GM10248 (cell line): ENCODE results near the gene DDX19B.
"Not testable (repeated sequence)": the region's sequence is repeated elsewhere in the genome, so short reads cannot be mapped to it uniquely, and the experiment has no call there.

Experiments used
- CTCF ChIA-PET: fragments of 300-600 bp; sonication (Branson Sonifier 250); formaldehyde crosslinking; extraction: SDS; loops from one replicate; lab custom pipeline; 2021; ENCODE audit warnings: antibody characterized with exemption; lab: Yijun Ruan, JAX
- POLR2A ChIA-PET: fragments of 350-650 bp; sonication (Branson Sonifier 250); formaldehyde crosslinking; extraction: SDS; loops from one replicate; lab custom pipeline; 2020; ENCODE audit warnings: antibody characterized with exemption; lab: Yijun Ruan, JAX
- DNase-seq: peaks from one replicate; pipeline ENCODE4 v3.0.0; 2012; ENCODE audit errors: extremely low spot score
- TF ChIP-seq, protein P1 (sequence below): IDR thresholded peaks from 2 replicates; pipeline ENCODE4 v1.5.1; 2012; ENCODE audit warnings: mild to moderate bottlenecking, low read depth; ENCODE audit errors: extremely low read depth, missing control alignments, control extremely low read depth

The DDX19B gene

DNA sequence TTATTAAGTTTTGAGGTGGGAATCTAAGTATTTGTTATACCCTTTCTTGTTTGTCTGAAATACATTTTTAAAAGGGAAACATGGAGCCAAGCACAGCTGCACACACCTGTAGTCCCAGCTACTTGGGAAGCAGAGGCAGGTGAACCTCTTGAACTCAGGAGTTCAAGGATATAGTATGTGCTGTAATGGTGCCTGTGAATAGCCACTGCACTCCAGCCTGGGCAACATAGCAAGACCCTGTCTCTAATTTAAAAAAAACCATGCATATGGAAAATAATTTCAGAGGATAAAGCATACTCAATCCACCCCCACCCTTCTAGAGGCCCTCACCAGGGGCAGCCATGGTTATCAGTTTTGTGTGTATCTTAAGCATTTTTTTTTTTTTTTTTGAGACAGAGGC lies 3.4 kb upstream of the DDX19B start:
- ChIA-PET POLR2A (interaction anchor here (0.5 to 0.6 kb wide), 2 partner anchors 7 to 624 kb away, joined by 3 to 6 read pairs; no protein-coding TSS in a partner anchor), CTCF (no interaction called here)
- TF ChIP-seq, protein P1, sequence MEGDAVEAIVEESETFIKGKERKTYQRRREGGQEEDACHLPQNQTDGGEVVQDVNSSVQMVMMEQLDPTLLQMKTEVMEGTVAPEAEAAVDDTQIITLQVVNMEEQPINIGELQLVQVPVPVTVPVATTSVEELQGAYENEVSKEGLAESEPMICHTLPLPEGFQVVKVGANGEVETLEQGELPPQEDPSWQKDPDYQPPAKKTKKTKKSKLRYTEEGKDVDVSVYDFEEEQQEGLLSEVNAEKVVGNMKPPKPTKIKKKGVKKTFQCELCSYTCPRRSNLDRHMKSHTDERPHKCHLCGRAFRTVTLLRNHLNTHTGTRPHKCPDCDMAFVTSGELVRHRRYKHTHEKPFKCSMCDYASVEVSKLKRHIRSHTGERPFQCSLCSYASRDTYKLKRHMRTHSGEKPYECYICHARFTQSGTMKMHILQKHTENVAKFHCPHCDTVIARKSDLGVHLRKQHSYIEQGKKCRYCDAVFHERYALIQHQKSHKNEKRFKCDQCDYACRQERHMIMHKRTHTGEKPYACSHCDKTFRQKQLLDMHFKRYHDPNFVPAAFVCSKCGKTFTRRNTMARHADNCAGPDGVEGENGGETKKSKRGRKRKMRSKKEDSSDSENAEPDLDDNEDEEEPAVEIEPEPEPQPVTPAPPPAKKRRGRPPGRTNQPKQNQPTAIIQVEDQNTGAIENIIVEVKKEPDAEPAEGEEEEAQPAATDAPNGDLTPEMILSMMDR, result no peak
- no peak for DNase-seq

DNA sequence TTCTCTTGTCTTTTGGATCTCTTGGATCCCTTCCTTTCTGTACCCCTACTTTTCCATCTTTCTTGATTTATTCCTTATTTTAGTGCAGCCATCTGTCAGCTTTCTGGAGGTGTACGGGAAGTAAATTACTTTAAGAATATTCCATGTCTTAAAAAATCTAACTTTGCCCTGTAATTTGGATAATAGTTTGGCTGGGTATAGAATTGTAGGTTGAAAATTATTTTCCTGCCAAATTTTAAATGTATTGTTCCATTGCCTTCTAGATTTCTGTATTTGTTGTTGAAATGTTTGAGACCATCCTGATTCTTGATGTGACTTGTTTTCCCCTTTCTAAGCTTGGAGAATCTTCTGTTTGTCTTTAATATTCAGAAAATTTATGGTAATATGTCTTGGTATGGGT lies 2.1 kb downstream of the DDX19B start:
- DNase-seq, result no peak
- ChIA-PET CTCF (no interaction called here), POLR2A (no interaction called here)
- TF ChIP-seq, protein P1, result no peak

DNA sequence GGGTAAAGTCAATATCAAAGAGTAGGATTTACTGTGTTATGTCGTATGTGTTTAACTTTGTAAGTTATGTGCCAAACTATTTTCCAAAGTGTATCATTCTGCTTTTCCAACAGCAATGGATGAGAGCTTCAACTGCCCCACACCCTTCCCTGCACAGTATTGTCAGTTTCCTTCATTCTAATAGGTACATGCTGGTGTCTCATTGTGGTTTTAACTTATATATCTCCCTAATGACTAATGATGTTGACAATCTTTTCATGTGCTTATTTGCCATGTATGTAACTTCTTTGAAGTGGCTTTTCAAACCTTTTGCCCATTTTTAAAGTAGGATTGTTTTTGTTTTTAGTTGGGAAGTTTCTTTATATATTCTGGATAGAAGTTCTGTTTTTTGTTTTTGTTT lies 3.8 kb downstream of the DDX19B start:
- no peak for DNase-seq
- ChIA-PET POLR2A (no interaction called here), CTCF (interaction anchor here (0.9 kb wide), 1 partner anchor 12 kb away, joined by 3 read pairs; no protein-coding TSS in a partner anchor)
- TF ChIP-seq, protein P1, result no peak

DNA sequence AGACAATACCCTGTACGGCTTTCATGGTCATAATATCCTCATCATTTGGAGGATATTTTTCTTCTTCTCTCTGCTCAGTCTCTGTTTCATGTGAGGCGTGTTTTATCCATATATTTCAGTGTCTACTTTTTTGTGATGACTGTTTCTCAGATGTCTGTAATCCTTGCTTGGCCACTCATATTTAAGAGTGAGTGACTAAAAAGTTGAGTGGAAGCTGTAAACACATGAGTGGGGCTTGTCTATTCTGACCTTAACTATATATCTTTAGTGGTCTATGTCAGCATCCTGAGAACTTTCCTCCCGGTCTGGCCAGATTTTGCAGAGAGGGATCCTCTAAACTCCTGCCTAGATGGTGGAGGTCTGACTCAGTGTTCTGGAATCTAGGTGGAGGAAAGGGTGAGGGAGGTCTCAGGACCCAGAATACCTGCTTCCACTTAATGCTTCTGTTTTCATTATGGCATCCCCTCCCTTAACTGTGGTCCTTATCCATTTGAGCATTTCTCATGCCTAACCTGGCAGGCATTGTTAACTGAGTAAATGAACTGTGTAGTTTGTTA lies 6.0 kb downstream of the DDX19B start:
- ChIA-PET CTCF (no interaction called here), POLR2A (no interaction called here)
- TF ChIP-seq, protein P1, result no peak
- no peak for DNase-seq

DNA sequence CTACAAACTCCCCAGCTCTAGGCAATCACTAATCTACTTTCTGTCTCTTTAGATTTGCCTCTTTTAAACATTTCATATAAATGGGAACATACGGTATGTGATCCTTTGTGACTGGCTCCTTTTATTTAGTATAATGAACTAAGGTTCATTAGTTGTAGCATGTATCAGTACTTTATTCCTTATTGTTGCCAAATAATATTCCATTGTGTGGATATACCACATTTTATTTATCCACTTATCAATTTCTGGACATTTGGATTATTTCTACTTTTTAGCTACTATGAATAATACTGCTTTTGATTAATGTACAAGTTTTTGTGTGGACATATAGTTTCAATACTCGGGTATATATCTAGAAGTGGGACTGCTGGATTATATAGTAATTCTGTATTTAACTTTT lies 7.9 kb downstream of the DDX19B start:
- TF ChIP-seq, protein P1, result no peak
- DNase-seq, result no peak
- POLR2A ChIA-PET, result no interaction called here
- CTCF ChIA-PET, result interaction anchor here (1.6 to 3.0 kb wide), 3 partner anchors 8 to 18 kb away, joined by 4 to 11 read pairs (median 5); partner anchors contain the start of gene DDX19B

DNA sequence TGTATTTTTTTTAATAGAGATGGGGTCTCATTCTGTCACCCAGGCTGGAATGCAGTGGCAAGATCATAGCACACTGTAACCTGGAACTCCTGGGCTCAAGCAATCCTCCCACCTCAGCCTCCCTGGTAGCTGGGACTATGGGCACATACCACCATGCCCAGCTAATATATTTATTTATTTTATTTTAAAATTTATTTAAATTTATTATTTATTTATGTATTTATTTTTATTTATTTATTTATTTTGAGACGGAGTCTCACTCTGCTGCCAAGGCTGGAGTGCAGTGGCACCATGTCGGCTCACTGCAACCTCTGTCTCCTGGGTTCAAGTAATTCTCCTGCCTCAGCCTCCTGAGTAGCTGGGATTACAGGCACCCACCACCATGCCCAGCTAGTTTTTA lies 8.7 kb downstream of the DDX19B start:
- POLR2A ChIA-PET, DNase-seq: not testable (repeated sequence)
- CTCF ChIA-PET, result interaction anchor here (1.1 to 3.0 kb wide), 4 partner anchors 9 to 55 kb away, joined by 3 to 11 read pairs (median 4); partner anchors contain the start of gene DDX19B

DNA sequence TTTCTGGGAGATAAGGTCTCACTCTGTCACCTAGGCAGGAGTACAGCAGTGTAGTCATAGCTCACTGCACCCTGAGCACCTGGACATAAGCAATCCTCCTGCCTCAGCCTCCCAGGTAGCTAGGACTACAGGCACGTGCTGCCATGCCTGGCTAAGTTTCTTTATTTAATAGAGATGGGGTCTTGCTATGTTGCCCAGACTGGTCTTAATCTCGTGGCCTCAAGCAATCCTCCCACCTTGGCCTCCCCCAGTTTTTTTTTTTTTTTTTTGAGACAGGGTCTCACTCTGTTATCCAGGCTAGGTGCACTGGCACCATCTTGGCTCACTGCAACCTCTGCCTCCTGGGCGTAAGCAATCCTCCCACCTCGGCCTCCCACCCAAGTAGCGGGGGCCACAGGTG lies 21.1 kb downstream of the DDX19B start:
- TF ChIP-seq, protein P1, result no peak
- POLR2A ChIA-PET, result no interaction called here
- no peak for DNase-seq
- CTCF ChIA-PET, result interaction anchor here (1.6 kb wide), 1 partner anchor 11 kb away, joined by 5 read pairs; no protein-coding TSS in a partner anchor
